Muscle layer of duodenum (tissue), 2 donors: ENCODE data around the gene SLC25A42.

Experiments used
- H3K27ac ChIP-seq: one replicate; pipeline ENCODE4 v1.7.0; 2013; ENCODE audit warnings: mild to moderate bottlenecking, low read length
- H3K27me3 ChIP-seq: one replicate; pipeline ENCODE4 v1.7.0; 2013; ENCODE audit warnings: low read depth, mild to moderate bottlenecking, control low read depth, low read length
- H3K36me3 ChIP-seq, 2 donors: one replicate each; pipeline ENCODE4 v1.7.0; 2013; ENCODE audit warnings: low read length in 2 of 2, control low read depth in 1 of 2, mild to moderate bottlenecking in 1 of 2; ENCODE audit not compliant: insufficient read depth in 2 of 2, control insufficient read depth in 1 of 2
- H3K4me1 ChIP-seq, 2 donors: one replicate each; pipeline ENCODE4 v1.7.0; 2013; ENCODE audit warnings: low read length in 2 of 2, mild to moderate bottlenecking in 2 of 2, control low read depth in 1 of 2, moderate library complexity in 1 of 2; ENCODE audit not compliant: insufficient read depth in 2 of 2, control insufficient read depth in 1 of 2
- H3K4me3 ChIP-seq, 2 donors: one replicate each; pipeline ENCODE4 v1.7.0; 2013; ENCODE audit warnings: low read length in 2 of 2, low read depth in 1 of 2, mild to moderate bottlenecking in 1 of 2
- H3K9me3 ChIP-seq, 2 donors: one replicate each; pipeline ENCODE4 v1.7.0; 2013; ENCODE audit warnings: low read length in 2 of 2, control low read depth in 1 of 2, mild to moderate bottlenecking in 1 of 2; ENCODE audit not compliant: control insufficient read depth in 1 of 2
- donor health status: healthy.

SLC25A42 gene

GRCh38 chr19:19111136-19111835 is 47.5 kb downstream of the SLC25A42 start:
- no peak overlapping the region for H3K4me3 ChIP-seq
- no peaks in the 10 kb centered on the region for H3K9me3 ChIP-seq
- H3K4me1 ChIP-seq: peaks cover 0 to 10% of the 10 kb centered on the region in 2 donors
- no peak overlapping the region for H3K27ac ChIP-seq
- peaks cover 4% of the 10 kb centered on the region in 2 donors for H3K36me3 ChIP-seq
- no peaks in the 10 kb centered on the region for H3K27me3 ChIP-seq

- Histone ChIP-seq H3K27me3 (no peaks in the 10 kb centered on the region), H3K27ac (no peak overlapping the region), H3K36me3 (peaks cover 4% of the 10 kb centered on the region in 2 donors), H3K4me3 (no peak overlapping the region), H3K9me3 (no peaks in the 10 kb centered on the region), H3K4me1 (peaks cover 0 to 9% of the 10 kb centered on the region in 2 donors)
Measured at GRCh38 chr19:19111967-19112580, 48.3 kb downstream of the SLC25A42 start.

GRCh38 chr19:19113040-19113626 is 49.3 kb downstream of the SLC25A42 start:
- Histone ChIP-seq H3K27ac (no peak overlapping the region), H3K9me3 (no peaks in the 10 kb centered on the region), H3K4me1 (peaks cover 0 to 9% of the 10 kb centered on the region in 2 donors), H3K36me3 (no peaks in the 10 kb centered on the region), H3K27me3 (no peaks in the 10 kb centered on the region), H3K4me3 (no peak overlapping the region)

GRCh38 chr19:19115954-19116353 is 52.2 kb downstream of the SLC25A42 start:
- no peaks in the 10 kb centered on the region for H3K9me3 ChIP-seq
- H3K4me3 ChIP-seq: no peak overlapping the region
- no peak overlapping the region for H3K27ac ChIP-seq
- no peaks in the 10 kb centered on the region for H3K36me3 ChIP-seq
- H3K27me3 ChIP-seq: no peaks in the 10 kb centered on the region
- H3K4me1 ChIP-seq: peaks cover 0 to 9% of the 10 kb centered on the region in 2 donors

GRCh38 chr19:19119325-19120237 is 55.8 kb downstream of the SLC25A42 start:
- H3K4me1 ChIP-seq: peaks cover 0 to 9% of the 10 kb centered on the region in 2 donors

GRCh38 chr19:19120308-19121231 is 56.8 kb downstream of the SLC25A42 start:
- Histone ChIP-seq H3K4me3 (peak overlapping the region in 1 of 2 donors; percentile 33), H3K27ac (no peak overlapping the region), H3K36me3 (peaks cover 0 to 9% of the 10 kb centered on the region in 2 donors), H3K9me3 (peaks cover 0 to 12% of the 10 kb centered on the region in 2 donors), H3K4me1 (peaks cover 0 to 9% of the 10 kb centered on the region in 2 donors), H3K27me3 (no peaks in the 10 kb centered on the region)

More at GRCh38 chr19:19119325-19120237, 55.8 kb downstream of the SLC25A42 start:
- Histone ChIP-seq H3K4me3 (peak overlapping the region in 1 of 2 donors; percentile 33), H3K9me3 (peaks cover 0 to 12% of the 10 kb centered on the region in 2 donors), H3K27me3 (no peaks in the 10 kb centered on the region), H3K27ac (no peak overlapping the region), H3K36me3 (peaks cover 0 to 9% of the 10 kb centered on the region in 2 donors)

- Histone ChIP-seq H3K27ac (no peak overlapping the region), H3K9me3 (peaks cover 0 to 12% of the 10 kb centered on the region in 2 donors), H3K36me3 (peaks cover 0 to 9% of the 10 kb centered on the region in 2 donors), H3K4me1 (peaks cover 0 to 9% of the 10 kb centered on the region in 2 donors), H3K4me3 (no peak overlapping the region), H3K27me3 (no peaks in the 10 kb centered on the region)
Measured at GRCh38 chr19:19121371-19121770, 57.6 kb downstream of the SLC25A42 start.

- H3K27me3 ChIP-seq: no peaks in the 10 kb centered on the region
- peaks cover 0 to 9% of the 10 kb centered on the region in 2 donors for H3K36me3 ChIP-seq
- peaks cover 0 to 9% of the 10 kb centered on the region in 2 donors for H3K4me1 ChIP-seq
- no peak overlapping the region for H3K4me3 ChIP-seq
- no peak overlapping the region for H3K27ac ChIP-seq
- H3K9me3 ChIP-seq: peaks cover 0 to 12% of the 10 kb centered on the region in 2 donors
Measured at GRCh38 chr19:19122902-19123301, 59.1 kb downstream of the SLC25A42 start.

GRCh38 chr19:19123386-19123785 is 59.6 kb downstream of the SLC25A42 start:
- peaks cover 0 to 9% of the 10 kb centered on the region in 2 donors for H3K36me3 ChIP-seq
- H3K4me3 ChIP-seq: no peak overlapping the region
- peaks cover 0 to 12% of the 10 kb centered on the region in 2 donors for H3K9me3 ChIP-seq
- no peak overlapping the region for H3K27ac ChIP-seq
- no peaks in the 10 kb centered on the region for H3K27me3 ChIP-seq
- H3K4me1 ChIP-seq: peaks cover 0 to 9% of the 10 kb centered on the region in 2 donors

GRCh38 chr19:19126102-19126501 is 62.3 kb downstream of the SLC25A42 start:
- peaks cover 0 to 9% of the 10 kb centered on the region in 2 donors for H3K36me3 ChIP-seq
- no peak overlapping the region for H3K27ac ChIP-seq
- no peaks in the 10 kb centered on the region for H3K4me1 ChIP-seq

More at GRCh38 chr19:19126102-19126501, 62.3 kb downstream of the SLC25A42 start:
- Histone ChIP-seq H3K4me3 (no peak overlapping the region), H3K27me3 (no peaks in the 10 kb centered on the region), H3K9me3 (peaks cover 0 to 12% of the 10 kb centered on the region in 2 donors)
